Stimulated activated CD4-positive, alpha-beta T cell treated with anti-CD3 and anti-CD28 coated beads, Interleukin-4, amount 100 ng/mL, for 24 hours (primary cell): ENCODE measurements around the gene SMIM35.

Experiments
- DNase-seq: peaks from one replicate; pipeline ENCODE4 v3.0.0-alpha.2; 2020

Gene SMIM35

GRCh38 chr11:118055966-118056365 is 30.8 kb downstream of the SMIM35 start:
- no peak for DNase-seq

GRCh38 chr11:118054712-118055640 is 31.8 kb downstream of the SMIM35 start:
- DNase-seq, result no peak

GRCh38 chr11:118052581-118053206 is 34.1 kb downstream of the SMIM35 start:
- DNase-seq, result no peak

- peak; percentile 69 for DNase-seq
Observed at GRCh38 chr11:118051611-118052461, 34.9 kb downstream of the SMIM35 start.

GRCh38 chr11:118051136-118051610 is 35.6 kb downstream of the SMIM35 start:
- DNase-seq, result no peak

GRCh38 chr11:118050208-118050891 is 36.4 kb downstream of the SMIM35 start:
- no peak for DNase-seq

- DNase-seq, result no peak
Observed at GRCh38 chr11:118049771-118050170, 37.0 kb downstream of the SMIM35 start.

- no peak for DNase-seq
Observed at GRCh38 chr11:118048472-118049370, 38.0 kb downstream of the SMIM35 start.

- DNase-seq, result no peak
Observed at GRCh38 chr11:118047749-118048148, 39.0 kb downstream of the SMIM35 start.

- DNase-seq, result peak; percentile 25
Observed at GRCh38 chr11:118046964-118047700, 39.6 kb downstream of the SMIM35 start.

- peak; percentile 36 for DNase-seq
Observed at GRCh38 chr11:118046051-118046963, 40.5 kb downstream of the SMIM35 start.

- no peak for DNase-seq
Observed at GRCh38 chr11:118045191-118045590, 41.6 kb downstream of the SMIM35 start.

GRCh38 chr11:118042796-118043195 is 44.0 kb downstream of the SMIM35 start:
- DNase-seq, result no peak

- no peak for DNase-seq
Observed at GRCh38 chr11:118042141-118042540, 44.6 kb downstream of the SMIM35 start.

- no peak for DNase-seq
Observed at GRCh38 chr11:118033443-118033842, 53.3 kb downstream of the SMIM35 start.

GRCh38 chr11:118028626-118029025 is 58.1 kb downstream of the SMIM35 start:
- DNase-seq, result no peak

GRCh38 chr11:118027694-118028093 is 59.1 kb downstream of the SMIM35 start:
- DNase-seq, result no peak

GRCh38 chr11:118021146-118021545 is 65.6 kb downstream of the SMIM35 start:
- no peak for DNase-seq

- no peak for DNase-seq
Observed at GRCh38 chr11:118018401-118018800, 68.4 kb downstream of the SMIM35 start.
